ENCODE data around the gene CARD11. TPM values are rescaled to one million over a fixed set of nuclear protein-coding genes. Genes with fewer than 3 reads are reported as not detected.

Gene CARD11
- polyA plus RNA-seq, 12 donors = 0.14 to 1.9 (median 0.33) TPM; not detected in 2

DNA sequence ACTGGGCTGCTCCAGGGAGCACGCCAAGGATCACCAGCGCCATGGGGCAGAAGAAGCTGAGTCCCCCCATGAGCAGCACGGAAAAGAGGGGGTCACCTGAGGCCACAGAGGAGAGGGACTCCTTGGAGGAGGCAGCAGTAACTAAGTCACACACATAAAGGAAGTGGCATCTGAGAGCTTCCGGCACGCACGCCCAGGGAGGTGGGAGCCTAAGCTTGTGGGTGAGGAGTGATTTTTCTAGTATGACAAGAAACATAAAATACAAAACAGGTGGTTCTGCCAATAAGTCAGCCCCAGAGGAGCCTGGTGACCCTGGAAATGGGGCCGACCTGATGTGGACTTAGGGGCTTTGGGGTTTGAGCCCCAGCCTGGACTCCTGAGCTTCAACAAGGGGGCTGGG, 60.8 kb downstream of the CARD11 start:
- DNase-seq = no peak

DNA sequence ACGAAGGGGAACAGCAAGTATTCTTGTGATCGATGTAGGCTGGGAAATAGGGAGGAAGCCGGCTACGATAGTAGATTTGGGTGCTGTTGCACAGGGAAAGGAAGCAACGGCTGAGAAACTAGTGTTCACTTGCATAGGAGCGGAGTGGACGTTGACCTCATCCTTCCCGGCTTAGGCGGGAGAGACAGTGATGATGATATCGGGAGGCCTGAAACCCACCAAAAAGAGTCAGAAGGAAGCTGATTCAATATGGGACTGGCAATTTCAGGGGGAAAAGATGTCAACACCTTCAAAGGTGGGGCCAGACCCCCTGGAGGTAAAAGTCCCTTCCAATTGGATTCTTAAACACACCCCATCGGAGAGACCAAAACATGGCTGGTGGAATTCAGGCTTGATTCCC, 61.3 kb downstream of the CARD11 start:
- no peak for DNase-seq

DNA sequence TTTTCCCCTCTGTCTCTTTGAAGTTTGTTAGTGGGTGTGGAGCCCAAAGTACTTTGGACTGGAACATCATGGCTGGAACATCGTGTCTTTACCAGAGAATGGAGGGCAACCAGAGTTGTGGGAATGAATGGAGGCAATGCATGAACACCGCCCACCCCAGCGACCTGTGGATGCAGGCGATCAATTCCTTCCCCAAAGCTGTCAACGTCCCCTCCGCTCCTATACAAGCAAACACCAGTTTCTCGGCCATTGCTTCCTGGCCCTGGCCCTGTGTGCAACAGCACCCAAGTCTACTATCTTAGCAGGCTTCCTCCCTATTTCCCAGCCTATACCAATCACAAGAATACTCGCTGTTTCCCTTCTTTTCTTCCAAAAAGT, 62.6 kb downstream of the CARD11 start:
- DNase-seq = no peak

DNA sequence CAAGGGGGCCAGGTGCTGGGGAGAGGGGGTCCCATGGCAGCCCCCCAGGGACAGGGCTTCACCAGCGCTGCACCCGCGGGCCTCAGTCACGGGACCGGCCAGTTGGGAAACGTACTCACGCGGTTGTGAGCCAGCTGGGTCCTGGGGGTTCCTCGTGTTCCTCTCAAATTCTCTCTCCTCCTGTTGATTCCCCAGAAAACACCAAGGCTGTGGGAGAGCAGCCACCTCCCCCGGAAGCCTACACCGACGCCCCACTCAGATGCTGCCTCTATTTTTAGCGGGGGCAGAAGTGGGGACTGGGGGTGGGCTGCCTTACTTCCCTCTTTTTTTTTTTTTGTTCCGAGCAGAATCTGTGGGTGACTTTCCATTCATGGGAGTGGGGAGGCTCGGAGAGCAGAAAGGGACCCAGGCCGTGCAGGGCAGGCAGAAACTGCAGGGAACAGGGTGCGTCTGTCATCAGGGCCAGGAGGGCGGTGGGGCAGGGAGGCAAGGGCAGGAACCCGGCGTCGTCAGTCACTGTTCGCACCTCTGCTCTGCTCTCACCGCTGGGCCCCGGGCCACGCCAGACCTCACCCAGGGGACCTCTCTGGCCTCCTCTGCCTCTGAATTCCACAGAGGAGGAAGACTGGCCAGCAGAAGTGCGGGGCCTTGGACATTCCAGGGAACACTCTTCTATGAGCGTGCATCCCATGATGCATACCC, 63.1 kb downstream of the CARD11 start:
- DNase-seq = no peak

DNA sequence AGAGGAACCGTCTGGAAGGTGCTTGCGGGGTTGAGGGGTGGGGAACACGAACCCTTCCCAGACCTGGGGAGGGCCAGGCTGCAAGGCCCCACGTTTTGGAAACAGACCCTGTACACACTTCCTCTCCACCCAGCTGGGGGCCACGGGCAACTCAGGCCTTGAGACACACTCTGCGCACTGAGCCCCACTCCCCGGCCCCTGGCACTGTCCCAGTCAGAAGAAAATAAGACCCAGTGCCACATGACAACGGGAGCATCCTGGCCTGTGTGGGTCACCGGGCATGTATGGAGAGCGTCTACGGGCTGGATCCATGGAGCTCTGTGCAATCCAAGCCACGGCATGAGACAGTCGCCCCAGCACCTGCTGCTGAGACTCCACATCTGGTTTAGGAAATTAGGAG, 63.7 kb downstream of the CARD11 start:
- no peak for DNase-seq

DNA sequence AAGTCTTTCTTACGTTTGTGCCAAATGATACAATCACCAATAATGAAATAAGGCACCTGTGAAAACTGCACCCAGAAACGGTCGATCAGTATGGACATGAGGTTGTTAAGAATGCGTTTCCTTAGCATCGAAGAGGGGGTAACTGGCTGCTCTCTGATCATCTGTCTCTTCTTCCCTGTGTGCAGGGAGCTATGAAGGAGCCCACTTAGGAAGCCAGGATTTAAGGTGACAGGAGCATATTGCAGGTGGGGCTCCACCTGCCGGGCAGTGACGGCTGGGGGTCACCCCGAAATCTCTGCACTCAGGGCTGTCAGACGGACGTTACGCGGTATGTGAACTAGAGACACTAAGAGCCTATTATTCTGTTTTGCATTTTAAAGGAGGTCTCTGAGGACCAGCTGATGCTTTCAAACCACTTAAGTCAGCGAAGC, 64.5 kb downstream of the CARD11 start:
- no peak for DNase-seq

DNA sequence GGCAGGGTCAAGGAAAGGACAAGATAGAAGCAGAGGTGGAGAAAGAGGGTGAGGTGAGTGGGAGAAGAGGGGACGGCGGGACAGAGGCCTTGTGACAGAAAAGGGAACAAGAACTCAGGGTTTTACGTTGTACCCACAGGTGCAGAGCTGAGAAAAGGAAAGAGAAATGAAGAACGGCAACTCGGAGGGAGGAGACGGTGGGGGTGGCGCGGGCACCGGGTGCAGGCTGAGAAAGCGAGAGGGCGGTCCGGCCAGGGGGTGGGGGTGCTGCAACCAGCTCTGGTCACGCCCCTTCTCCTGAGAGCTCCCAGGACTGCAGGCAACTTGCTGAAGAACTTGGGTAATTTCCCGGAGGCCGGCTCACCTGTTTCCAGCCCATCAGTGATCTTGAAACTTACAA, 65.3 kb downstream of the CARD11 start:
- DNase-seq = no peak

DNA sequence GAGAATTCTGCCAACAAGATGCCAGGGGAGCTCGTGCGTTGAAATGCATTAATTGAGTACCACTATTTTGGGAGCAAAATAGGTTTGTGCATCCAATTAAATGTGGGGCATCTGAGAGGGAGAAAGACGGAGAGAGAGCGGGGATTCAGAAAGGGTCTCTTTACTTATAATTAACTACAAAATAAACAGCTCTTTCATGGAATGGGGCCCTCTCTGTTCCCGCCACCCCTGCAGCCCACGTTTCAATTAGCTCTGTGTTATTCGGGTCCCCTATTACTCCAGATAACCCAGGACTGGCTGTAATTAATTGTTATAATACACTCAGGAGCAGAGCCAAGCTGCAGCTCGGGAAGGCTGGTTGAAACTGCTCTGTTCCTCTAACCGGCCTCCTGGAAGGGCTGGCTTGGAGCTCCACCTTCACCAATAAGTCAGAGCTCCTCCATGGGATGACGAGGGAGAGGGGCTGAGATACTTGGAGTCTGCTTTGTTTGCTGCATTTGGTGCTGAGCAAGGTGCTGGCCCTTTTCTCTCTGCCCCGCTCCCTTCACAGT, 67.8 kb downstream of the CARD11 start:
- no peak for DNase-seq

DNA sequence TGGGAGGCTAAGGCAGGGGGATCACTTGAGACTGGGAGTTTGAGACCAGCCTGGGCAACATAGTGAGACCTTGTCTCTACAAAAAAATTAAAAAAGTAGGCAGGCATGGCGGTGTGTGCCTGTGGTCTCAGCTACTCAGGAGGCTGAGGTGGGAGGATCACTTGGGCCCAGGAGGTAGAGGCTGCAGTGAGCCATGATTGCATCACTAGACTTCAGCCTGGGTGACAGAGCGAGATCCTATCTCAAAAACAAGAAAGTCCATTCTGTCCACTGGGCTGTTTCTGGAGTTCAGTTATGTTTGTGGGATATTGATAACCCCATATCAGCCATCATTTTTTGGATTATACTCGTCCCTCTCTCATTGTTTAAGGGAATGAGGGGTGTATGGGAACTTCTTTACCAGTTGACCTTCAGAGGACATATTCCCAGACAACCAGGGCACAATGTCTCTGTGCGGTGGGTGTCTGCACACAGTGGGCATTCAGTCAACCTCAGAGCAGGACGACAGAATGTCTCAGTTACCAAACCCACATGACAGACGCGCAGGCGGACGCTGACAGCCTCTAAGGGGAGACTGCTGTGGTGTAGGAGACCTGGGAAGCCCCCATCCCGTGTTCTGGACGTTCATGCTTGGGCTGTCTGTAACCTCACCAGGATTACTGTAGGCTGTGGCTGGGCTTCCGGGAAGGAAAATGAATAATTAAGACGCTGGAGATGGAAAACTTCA, 69.4 kb downstream of the CARD11 start:
- no peak for DNase-seq

DNA sequence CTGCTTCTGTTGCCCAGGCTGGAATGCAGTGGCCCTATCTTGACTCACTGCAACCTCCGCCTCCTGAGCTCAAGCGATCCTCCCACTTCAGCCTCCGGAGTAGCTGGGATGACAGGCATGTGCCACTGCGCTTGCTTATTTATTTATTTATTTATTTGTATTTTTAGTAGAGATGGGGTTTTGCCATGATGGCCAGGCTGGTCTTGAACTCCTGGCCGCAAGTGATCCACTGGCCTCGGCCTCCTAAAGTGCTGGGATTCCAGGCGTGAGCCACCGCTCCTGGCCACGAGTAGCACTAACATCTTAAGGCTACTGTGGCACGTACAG, 70.9 kb downstream of the CARD11 start:
- no peak for DNase-seq

DNA sequence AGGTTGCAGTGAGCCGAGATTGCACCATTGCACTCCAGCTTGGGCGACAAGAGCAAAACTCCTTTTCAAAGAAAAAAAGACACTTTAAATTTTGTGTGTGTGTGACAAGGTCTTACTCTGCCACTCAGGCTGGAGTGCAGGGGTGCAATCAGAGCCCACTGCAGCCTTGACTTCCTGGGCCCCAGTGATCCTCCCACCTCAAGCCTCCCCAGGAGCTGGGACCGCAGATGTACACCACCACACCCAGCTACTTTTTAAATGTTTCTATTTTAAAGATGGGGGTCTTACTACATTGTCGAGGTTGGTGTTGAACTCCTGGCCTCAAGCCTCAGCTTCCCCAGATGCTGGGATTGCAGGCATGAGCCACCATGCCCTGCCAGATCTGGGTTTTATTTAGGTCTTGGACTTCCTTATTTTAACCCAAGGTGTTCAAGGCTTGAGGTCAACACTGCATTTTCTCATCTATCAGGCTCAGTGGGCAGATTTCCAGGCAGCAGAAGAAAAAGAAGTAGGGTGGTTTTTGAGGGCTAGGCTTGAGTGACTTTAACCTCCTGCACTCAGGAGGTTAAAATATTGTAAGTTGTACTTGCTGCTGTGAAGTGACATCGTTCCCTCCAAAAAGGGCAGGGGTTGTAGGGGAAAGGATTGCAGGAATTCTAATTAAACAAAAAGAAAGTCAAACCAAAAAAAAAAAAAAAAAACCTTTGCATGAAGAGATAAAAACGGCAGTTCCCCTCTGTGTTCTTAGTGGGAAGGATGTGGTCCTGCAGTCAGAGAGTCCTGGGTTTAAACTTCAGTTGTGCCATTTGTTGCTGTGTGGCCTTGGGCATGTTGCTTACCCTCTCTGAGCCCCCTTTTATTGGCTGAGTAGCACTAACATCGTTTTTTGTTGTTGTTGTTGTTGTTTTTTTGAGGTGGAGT, 71.5 kb downstream of the CARD11 start:
- no peak for DNase-seq

DNA sequence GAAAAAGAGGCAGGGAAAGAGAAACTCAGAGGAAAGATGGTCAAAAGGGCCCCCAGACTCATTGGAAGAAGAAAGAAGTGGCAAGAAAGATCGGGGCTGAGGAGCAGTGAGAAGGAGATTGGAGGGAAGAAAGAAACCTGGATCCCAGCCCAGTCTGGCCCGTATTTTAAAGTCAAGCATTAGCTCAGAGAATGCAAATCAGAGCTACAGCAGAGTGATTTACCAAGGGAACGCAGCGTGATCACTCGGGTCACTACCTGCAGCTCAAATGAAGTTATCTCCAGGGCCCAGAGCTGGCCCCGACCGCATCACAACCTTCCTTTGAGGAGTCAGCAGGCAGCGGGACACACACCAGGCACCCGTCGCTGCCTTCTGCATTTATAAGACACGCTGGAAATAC, 72.8 kb downstream of the CARD11 start:
- DNase-seq = no peak

DNA sequence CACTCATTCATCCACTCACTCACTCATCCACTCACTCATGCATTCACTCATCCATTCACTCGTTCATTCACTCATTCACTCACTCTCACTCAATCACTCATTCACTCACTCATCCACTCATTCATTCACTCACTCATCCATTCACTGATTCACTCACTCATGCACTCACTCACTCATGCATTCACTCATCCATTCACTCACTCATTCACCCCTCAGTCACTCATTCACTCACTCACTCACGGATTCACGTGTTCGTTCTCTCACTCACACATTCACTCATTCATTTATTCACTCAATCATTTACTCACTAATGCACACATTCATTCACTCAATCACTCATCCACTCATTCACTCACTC, 73.4 kb downstream of the CARD11 start:
- DNase-seq = no peak

DNA sequence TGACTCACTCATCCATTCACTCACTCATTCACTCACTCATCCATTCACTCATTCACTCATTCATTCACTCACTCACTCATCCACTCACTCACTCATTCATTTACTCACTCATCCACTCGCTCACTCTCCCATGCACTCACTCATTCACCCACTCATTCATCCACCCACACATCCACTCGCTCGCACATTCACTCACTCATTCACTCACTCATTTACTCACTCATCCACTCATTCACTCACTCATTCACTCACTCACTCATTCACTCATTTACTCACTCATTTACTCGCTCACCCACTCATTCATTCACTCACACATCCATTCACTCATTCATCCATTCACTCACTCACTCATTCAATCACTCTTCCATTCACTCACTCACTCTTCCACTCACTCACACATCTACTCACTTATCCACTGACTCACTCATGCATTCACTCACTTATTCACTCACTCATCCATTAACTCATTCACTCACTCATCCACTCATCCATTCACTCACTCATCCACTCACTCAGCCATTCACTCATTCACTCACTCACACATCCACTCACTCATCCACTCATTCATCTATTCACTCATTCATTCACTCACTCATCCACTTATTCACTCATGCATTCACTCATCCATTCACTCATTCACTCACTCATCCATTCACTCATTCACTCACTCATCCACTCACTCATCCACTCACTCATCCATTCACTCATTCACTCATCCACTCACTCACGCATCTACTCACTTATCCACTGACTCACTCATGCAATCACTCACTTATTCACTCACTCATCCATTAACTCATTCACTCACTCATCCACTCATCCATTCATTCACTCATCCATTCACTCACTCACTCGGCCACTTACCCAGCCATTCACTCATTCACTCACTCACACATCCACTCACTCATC, 74.0 kb downstream of the CARD11 start:
- DNase-seq = no peak

DNA sequence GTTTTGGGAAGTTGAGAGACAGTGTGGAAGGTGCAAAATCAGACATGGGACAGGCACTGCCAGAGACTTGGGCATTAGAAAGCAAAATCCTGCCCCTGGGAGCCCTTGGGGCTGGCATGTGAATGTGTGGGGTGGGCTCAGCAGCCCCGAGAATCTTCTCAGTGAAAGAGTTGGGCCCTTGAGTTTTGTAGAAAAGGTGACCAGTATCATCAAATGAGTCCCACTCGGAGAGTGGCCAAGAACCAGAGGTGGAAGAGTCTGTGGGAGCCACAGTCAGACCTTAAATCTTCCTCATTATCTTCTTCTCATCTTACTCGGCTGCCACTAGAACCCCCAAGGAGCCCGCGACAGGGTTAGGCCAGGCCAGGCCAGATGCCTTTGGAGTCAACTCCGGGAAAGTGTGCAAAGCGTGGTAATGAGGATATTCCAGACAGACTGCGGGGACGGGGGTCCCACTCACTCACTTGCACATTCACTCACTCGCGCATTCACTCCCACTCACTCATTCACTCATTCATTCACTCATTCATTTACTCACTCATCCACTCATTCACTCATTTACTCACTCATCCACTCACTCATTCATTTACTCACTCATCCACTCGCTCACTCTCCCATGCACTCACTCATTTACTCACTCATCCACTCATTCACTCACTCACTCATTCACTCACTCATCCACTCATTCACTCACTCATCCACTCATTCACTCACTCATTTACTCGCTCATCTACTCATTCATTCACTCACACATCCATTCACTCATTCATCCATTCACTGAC, 74.9 kb downstream of the CARD11 start:
- DNase-seq = no peak

DNA sequence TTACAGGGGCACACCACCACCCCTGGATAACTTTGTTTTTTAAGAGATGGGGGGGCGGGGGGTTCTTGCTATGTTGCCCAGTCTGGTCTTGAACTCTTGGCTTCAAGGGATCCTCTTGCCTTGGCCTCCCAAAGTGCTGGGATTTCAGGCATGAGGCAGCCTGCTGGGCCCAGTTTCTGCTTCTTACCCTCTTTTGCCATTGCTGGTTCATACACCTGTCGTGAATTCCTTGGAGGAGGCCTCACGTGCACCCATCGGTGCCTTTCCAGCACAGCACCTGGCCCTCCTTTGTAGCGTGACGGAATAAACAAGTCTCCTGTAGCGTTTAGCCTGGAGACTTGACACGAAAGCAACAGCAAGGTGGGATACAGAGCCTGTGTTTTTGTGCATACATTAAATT, 75.5 kb downstream of the CARD11 start:
- no peak for DNase-seq

DNA sequence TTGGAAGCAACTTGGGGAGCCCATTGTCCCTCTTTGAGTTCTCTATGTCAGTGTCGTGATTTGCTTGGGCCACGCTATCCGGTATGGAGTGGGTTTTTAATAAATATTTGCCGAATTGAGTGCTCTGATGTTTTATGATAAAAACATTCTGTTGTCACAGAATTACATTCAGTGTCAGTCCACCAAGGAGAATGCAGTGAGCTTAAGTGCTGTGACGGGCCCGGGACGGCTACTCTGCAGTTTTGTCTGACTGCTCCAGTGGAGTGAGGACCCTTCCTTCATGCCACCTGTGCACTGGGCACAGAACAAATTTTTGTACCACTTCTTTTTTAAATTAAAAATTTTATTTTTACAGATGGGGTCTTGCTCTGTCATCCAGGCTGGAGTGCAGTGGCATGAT, 76.0 kb downstream of the CARD11 start:
- no peak for DNase-seq

DNA sequence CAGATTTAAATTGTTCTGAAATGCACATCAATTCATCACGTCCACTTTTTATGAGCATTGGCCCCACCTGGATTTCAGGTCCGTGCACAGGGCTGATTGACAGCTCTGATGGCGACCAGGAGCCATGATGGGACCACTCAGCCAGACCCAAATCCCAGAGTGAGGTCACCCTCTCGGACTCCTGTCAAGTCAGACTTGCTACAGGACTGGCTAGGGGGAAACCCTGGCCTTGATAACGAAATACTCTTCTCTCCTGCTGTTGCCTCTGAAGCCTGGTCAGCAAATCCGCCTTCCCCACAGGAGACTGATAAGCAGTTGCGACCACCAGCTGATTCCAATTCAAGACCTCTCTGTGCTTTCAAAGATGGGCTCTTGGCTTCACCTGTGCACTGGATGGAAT, 76.4 kb downstream of the CARD11 start:
- DNase-seq = no peak

DNA sequence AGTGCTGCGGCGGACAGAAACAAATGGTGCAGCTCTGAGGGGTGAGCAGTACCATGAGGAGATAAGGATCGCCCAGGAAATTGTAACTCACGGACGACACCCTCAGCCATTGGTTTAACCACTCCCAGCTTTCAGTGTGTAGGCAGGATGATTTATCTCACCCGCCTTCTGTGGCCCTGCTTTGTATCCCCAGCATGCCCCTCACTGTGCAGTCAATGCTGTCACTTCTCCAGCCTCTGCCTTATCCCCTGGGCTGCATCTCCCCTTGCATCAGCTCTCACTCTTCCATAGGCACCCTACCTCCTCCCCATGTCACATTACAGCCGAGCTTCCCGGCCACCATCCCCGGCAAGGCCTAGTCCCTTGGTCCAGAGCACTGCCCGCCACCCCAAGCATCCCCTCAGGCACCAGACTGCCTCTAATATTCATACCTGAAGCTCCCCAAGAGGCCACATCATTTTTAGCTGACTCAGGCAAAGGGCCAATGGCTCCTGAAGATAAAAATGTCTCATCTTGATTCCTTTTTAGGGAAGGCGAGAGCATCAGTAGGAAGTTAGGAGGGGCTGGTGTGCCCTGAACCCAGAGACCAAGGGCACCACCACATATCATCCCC, 77.1 kb downstream of the CARD11 start:
- DNase-seq = no peak

DNA sequence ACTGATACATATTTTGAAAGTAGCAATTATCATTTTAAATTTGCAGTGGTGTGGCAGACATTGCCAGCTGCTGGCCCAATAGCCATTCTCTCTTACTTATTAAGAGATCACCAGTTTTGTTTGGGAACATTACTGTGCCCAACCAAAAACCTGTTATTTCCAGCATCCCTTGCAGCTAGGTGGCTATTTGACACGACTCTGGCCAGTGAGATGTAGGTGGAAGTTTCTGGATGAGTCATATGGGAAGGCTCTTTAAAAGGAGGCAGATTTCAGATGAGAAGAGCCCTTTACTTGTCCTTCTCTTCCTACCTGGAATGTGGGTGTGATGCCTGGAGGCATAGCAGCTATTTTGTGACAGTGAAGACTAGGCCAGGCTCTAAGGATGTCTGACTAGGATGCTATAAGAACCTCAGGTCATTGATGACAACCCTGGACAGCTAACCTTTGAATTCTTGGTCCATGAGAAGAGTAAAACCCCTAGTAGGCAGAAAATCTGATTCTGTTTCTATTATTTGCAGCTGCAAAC, 77.9 kb downstream of the CARD11 start:
- no peak for DNase-seq

Measured in muscle of arm (tissue), 12 donors.